Progenitor cell of endocrine pancreas (in vitro differentiated cells): ENCODE measurements around the gene ACTL10. TPM values are rescaled to one million over a fixed set of nuclear protein-coding genes. Genes with fewer than 3 reads are reported as not detected.

Experiments used
- DNase-seq: peaks from one replicate; pipeline ENCODE4 v3.0.0; 2021; ENCODE audit warnings: low spot score; ENCODE audit not compliant: unreplicated experiment
- H3K27ac Mint-ChIP-seq: 2 replicates; pipeline ENCODE4 v1.8.0; 2021; ENCODE audit warnings: mild to moderate bottlenecking, moderate library complexity, mixed read lengths
- H3K27me3 Mint-ChIP-seq: 2 replicates; pipeline ENCODE4 v1.8.0; 2021; ENCODE audit warnings: mixed read lengths
- H3K36me3 Mint-ChIP-seq: 2 replicates; pipeline ENCODE4 v1.8.0; 2022; ENCODE audit warnings: mixed read lengths; ENCODE audit not compliant: insufficient read depth
- H3K4me1 Mint-ChIP-seq: 2 replicates; pipeline ENCODE4 v1.8.0; 2021; ENCODE audit warnings: low read depth, mixed read lengths
- H3K4me3 Mint-ChIP-seq: 2 replicates; pipeline ENCODE4 v1.8.0; 2021; ENCODE audit warnings: low read depth, mild to moderate bottlenecking, moderate library complexity, mixed read lengths
- H3K9me3 Mint-ChIP-seq: 2 replicates; pipeline ENCODE4 v1.8.0; 2021; ENCODE audit warnings: low read depth, mixed read lengths
- total RNA-seq: library from RNA; stranded (reverse); gene quantifications from 2 replicates; pipeline ENCODE4 v1.2.1, GENCODE V29; 2021
- TF ChIP-seq, protein P1 (sequence below): fragments of 200-600 bp; sonication (generic); IDR thresholded peaks from one replicate; pipeline ENCODE4 v1.5.0; 2021; ENCODE audit warnings: antibody characterized with exemption, mild to moderate bottlenecking; ENCODE audit not compliant: unreplicated experiment

ACTL10 gene
- total RNA-seq, 1 donor from 2014 or later: 0.36 TPM

- no peak for DNase-seq
- Mint-ChIP-seq H3K36me3 (peaks cover 16% of the 10 kb centered on the region), H3K27ac (no peak overlapping the region), H3K4me3 (no peak overlapping the region), H3K9me3 (no peaks in the 10 kb centered on the region), H3K27me3 (peaks cover 5% of the 10 kb centered on the region), H3K4me1 (peaks cover 29% of the 10 kb centered on the region)
- TF ChIP-seq, protein P1, sequence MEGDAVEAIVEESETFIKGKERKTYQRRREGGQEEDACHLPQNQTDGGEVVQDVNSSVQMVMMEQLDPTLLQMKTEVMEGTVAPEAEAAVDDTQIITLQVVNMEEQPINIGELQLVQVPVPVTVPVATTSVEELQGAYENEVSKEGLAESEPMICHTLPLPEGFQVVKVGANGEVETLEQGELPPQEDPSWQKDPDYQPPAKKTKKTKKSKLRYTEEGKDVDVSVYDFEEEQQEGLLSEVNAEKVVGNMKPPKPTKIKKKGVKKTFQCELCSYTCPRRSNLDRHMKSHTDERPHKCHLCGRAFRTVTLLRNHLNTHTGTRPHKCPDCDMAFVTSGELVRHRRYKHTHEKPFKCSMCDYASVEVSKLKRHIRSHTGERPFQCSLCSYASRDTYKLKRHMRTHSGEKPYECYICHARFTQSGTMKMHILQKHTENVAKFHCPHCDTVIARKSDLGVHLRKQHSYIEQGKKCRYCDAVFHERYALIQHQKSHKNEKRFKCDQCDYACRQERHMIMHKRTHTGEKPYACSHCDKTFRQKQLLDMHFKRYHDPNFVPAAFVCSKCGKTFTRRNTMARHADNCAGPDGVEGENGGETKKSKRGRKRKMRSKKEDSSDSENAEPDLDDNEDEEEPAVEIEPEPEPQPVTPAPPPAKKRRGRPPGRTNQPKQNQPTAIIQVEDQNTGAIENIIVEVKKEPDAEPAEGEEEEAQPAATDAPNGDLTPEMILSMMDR: no peak
Observed at GRCh38 chr20:33669873-33670640, 3.3 kb downstream of the ACTL10 start.

- no peak overlapping the region for H3K27ac Mint-ChIP-seq
- H3K4me1 Mint-ChIP-seq: peaks cover 30% of the 10 kb centered on the region
- H3K4me3 Mint-ChIP-seq: peak overlapping the region; percentile 32
- DNase-seq: no peak
- H3K27me3 Mint-ChIP-seq: peaks cover 6% of the 10 kb centered on the region
- peaks cover 16% of the 10 kb centered on the region for H3K36me3 Mint-ChIP-seq
- TF ChIP-seq, protein P1: no peak
- H3K9me3 Mint-ChIP-seq: no peaks in the 10 kb centered on the region
Observed at GRCh38 chr20:33670715-33671499, 4.2 kb downstream of the ACTL10 start.

- TF ChIP-seq, protein P1: no peak
- H3K4me3 Mint-ChIP-seq: peak overlapping the region; percentile 87
- H3K4me1 Mint-ChIP-seq: peaks cover 29% of the 10 kb centered on the region
- peaks cover 4% of the 10 kb centered on the region for H3K27me3 Mint-ChIP-seq
- no peak overlapping the region for H3K27ac Mint-ChIP-seq
- peaks cover 15% of the 10 kb centered on the region for H3K36me3 Mint-ChIP-seq
- DNase-seq: no peak
- H3K9me3 Mint-ChIP-seq: no peaks in the 10 kb centered on the region
Observed at GRCh38 chr20:33671573-33672288, 5.0 kb downstream of the ACTL10 start.

DNA sequence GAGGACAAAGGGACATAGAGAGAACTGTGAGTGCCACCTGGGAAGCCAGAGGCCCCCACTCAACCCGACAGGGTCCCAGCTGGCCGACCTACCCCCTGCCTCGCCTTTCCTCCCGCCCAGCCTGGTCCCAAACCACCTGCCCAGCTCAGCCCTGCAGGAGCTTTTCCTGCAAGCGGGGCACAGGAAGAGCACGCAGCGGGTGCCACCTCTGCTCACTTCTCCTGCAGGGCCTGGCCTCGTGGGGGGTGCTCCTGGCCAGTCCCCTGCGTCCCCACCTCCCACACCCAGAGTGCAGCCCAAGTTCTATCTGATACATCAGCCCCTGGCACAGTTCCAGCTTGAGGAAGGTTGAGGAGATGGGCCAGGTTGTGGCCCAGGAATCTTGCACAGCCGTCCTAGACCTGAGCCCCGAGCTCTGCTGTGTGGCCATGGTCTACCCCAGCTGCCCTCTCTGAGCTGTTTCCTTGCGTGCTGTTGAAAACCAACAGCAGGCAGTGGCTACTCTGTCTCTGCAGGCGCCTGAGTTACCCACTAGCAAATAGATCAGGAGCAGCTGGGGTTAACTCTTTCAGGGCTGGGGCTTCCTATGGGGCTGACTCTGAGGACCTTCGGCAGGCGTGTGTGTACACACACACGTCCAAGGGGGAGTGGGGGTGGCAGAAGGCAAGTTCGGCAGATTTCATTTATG, 5.8 kb downstream of the ACTL10 start:
- DNase-seq: no peak
- Mint-ChIP-seq H3K4me1 (peaks cover 29% of the 10 kb centered on the region), H3K27ac (peak overlapping the region; percentile 11), H3K4me3 (peak overlapping the region; percentile 87), H3K36me3 (peaks cover 16% of the 10 kb centered on the region), H3K9me3 (no peaks in the 10 kb centered on the region), H3K27me3 (peaks cover 3% of the 10 kb centered on the region)
- TF ChIP-seq, protein P1: no peak

DNA sequence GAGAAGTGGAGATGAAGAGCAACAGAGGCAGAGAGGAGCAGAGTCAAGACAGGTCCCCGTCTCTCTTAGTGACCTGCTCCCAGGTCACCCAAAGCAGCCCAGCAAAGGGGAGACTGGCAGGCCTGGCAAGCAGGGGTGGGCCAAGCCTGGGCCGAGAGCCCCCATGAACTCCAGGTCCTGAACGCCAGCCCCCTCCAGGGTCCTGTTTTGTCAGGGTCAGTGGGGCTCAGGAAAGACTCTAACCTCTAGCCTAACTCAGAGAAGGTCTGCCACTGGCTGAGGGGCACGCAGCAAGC, 6.3 kb downstream of the ACTL10 start:
- Mint-ChIP-seq H3K27me3 (peaks cover 3% of the 10 kb centered on the region), H3K27ac (peak overlapping the region; percentile 71), H3K36me3 (peaks cover 19% of the 10 kb centered on the region), H3K9me3 (no peaks in the 10 kb centered on the region), H3K4me3 (peak overlapping the region; percentile 87), H3K4me1 (peaks cover 29% of the 10 kb centered on the region)
- TF ChIP-seq, protein P1: no peak
- no peak for DNase-seq
